GM23338 (cell line): ENCODE measurements around the gene CENPP. TPM values are rescaled to one million over a fixed set of nuclear protein-coding genes. Genes with fewer than 3 reads are reported as not detected.
"Not testable (repeated sequence)": the region's sequence is repeated elsewhere in the genome, so short reads cannot be mapped to it uniquely, and the experiment has no call there.

ENCODE experiments used
- ATAC-seq: fragments of 200-7000 bp; cut with Tn5 transposase; 3 replicates; pipeline ENCODE4 v1.9.1; 2020
- DNase-seq: peaks from one replicate; pipeline ENCODE4 v3.0.0-alpha.2; 2015; ENCODE audit warnings: low spot score
- H2AFZ ChIP-seq: fragments of 200-600 bp; sonication (generic); 2 replicates; pipeline ENCODE4 v1.8.0; 2016; ENCODE audit warnings: antibody characterized with exemption, mild to moderate bottlenecking, moderate library complexity
- H3F3A ChIP-seq: fragments of 200-600 bp; sonication (generic); replicated peaks from 2 replicates; pipeline ENCODE4 v1.8.0; 2017; ENCODE audit warnings: antibody characterized with exemption, mixed run types, low read depth
- H3K27ac ChIP-seq: fragments of 200-600 bp; sonication (generic); 2 replicates; pipeline ENCODE4 v1.6.1; 2016; ENCODE audit warnings: low read depth
- H3K27me3 ChIP-seq: fragments of 200-600 bp; sonication (generic); 2 replicates; pipeline ENCODE4 v1.8.0; 2016; ENCODE audit warnings: mild to moderate bottlenecking, mixed run types, moderate library complexity; ENCODE audit not compliant: insufficient read depth
- H3K36me3 ChIP-seq: fragments of 200-600 bp; sonication (generic); 2 replicates; pipeline ENCODE4 v1.8.0; 2016; ENCODE audit warnings: mild to moderate bottlenecking; ENCODE audit not compliant: insufficient read depth
- H3K4me1 ChIP-seq: fragments of 200-600 bp; sonication (generic); 2 replicates; pipeline ENCODE4 v1.8.0; 2016; ENCODE audit warnings: mild to moderate bottlenecking, moderate library complexity; ENCODE audit not compliant: insufficient read depth
- H3K4me2 ChIP-seq: fragments of 200-600 bp; sonication (generic); 2 replicates; pipeline ENCODE4 v1.7.1; 2017; ENCODE audit warnings: mixed run types
- H3K4me3 ChIP-seq: fragments of 200-600 bp; sonication (generic); 2 replicates; pipeline ENCODE4 v1.6.1; 2016; ENCODE audit warnings: mixed run types
- H3K79me2 ChIP-seq: fragments of 200-600 bp; sonication (generic); replicated peaks from 2 replicates; pipeline ENCODE4 v1.8.0; 2017; ENCODE audit warnings: mild to moderate bottlenecking; ENCODE audit not compliant: insufficient read depth
- H3K9me2 ChIP-seq: fragments of 200-600 bp; sonication (generic); 2 replicates; pipeline ENCODE4 v1.8.0; 2017; ENCODE audit not compliant: insufficient read depth
- H4K20me1 ChIP-seq: fragments of 200-600 bp; sonication (generic); replicated peaks from 2 replicates; pipeline ENCODE4 v1.8.0; 2017; ENCODE audit warnings: mild to moderate bottlenecking; ENCODE audit not compliant: insufficient read depth
- H3K27ac Mint-ChIP-seq: 2 replicates; pipeline ENCODE4 v1.8.0; 2020; ENCODE audit warnings: inconsistent platforms, mild to moderate bottlenecking, moderate library complexity, mixed read lengths
- H3K27me3 Mint-ChIP-seq: 3 replicates; pipeline ENCODE4 v1.8.0; 2022; ENCODE audit warnings: low read depth, mild to moderate bottlenecking, moderate library complexity, mixed read lengths, inconsistent platforms; ENCODE audit not compliant: insufficient read depth, poor library complexity
- H3K36me3 Mint-ChIP-seq: 3 replicates; pipeline ENCODE4 v1.8.0; 2021; ENCODE audit warnings: low read depth, mild to moderate bottlenecking, inconsistent platforms, moderate library complexity, mixed read lengths
- H3K4me1 Mint-ChIP-seq: 3 replicates; pipeline ENCODE4 v1.8.0; 2020; ENCODE audit warnings: mild to moderate bottlenecking, inconsistent platforms, mixed read lengths
- H3K4me3 Mint-ChIP-seq: 3 replicates; pipeline ENCODE4 v1.8.0; 2021; ENCODE audit warnings: moderate library complexity, mild to moderate bottlenecking, inconsistent platforms, mixed read lengths
- H3K9me3 Mint-ChIP-seq: 3 replicates; pipeline ENCODE4 v1.8.0; 2020; ENCODE audit warnings: moderate library complexity, mild to moderate bottlenecking, inconsistent platforms, mixed read lengths
- CREB1 ChIP-seq: fragments of 250-450 bp; sonication (Bioruptor Pico); IDR thresholded peaks from 2 replicates; pipeline ENCODE4 v1.5.0; 2020; ENCODE audit warnings: low read depth, mild to moderate bottlenecking, moderate library complexity
- EZH2phosphoT487 ChIP-seq: fragments of 200-600 bp; sonication (generic); IDR thresholded peaks from one replicate; pipeline ENCODE4 v1.8.1; 2018; ENCODE audit warnings: antibody characterized with exemption; ENCODE audit not compliant: unreplicated experiment
- NANOG ChIP-seq: IDR thresholded peaks from 2 replicates; pipeline ENCODE4 v1.6.1; 2016; ENCODE audit warnings: antibody characterized with exemption, borderline replicate concordance
- POLR2AphosphoS5 ChIP-seq: IDR thresholded peaks from 2 replicates; pipeline ENCODE4 v1.6.1; 2016; ENCODE audit warnings: antibody characterized with exemption, low read depth
- STAT1 ChIP-seq: IDR thresholded peaks from one replicate; pipeline ENCODE4 v1.6.1; 2016; ENCODE audit warnings: antibody characterized with exemption; ENCODE audit not compliant: unreplicated experiment
- ZNF114 ChIP-seq: fragments of 250-450 bp; sonication (Bioruptor Pico); IDR thresholded peaks from 2 replicates; pipeline ENCODE4 v1.5.0; 2020; ENCODE audit warnings: mild to moderate bottlenecking, moderate library complexity
- ZNF331 ChIP-seq: fragments of 250-450 bp; sonication (Bioruptor Pico); IDR thresholded peaks from 2 replicates; pipeline ENCODE4 v1.5.0; 2020; ENCODE audit warnings: low read depth, mild to moderate bottlenecking, moderate library complexity
- polyA plus RNA-seq: library from polyadenylated mRNA; unstranded; fragments of >200 nt; fragmentation: Nextera tagmentation; extraction: Ambion mirVana; gene quantifications from 2 replicates; pipeline ENCODE4 v1.2.1, GENCODE V29; 2016
- total RNA-seq: library from RNA; depleted of rRNA; stranded (reverse); fragments of >200 nt; shearing (Covaris generic); gene quantifications from 2 replicates; pipeline ENCODE4 v1.2.3, GENCODE V29; 2014
- TF ChIP-seq, protein P1 (sequence below): fragments of 250-450 bp; sonication (Bioruptor Pico); IDR thresholded peaks from 2 replicates; pipeline ENCODE4 v1.5.0; 2020; ENCODE audit warnings: mild to moderate bottlenecking, moderate library complexity
- TF ChIP-seq, protein P2 (sequence below): IDR thresholded peaks from one replicate; pipeline ENCODE4 v1.6.1; 2018; ENCODE audit warnings: antibody characterized with exemption; ENCODE audit not compliant: unreplicated experiment
- TF ChIP-seq, protein P3 (sequence below): IDR thresholded peaks from 2 replicates; pipeline ENCODE4 v1.6.1; 2016; ENCODE audit warnings: antibody characterized with exemption
- TF ChIP-seq, protein P4 (sequence below), 2 experiments: fragments of 200-600 bp in 1 of 2; sonication (generic) in 1 of 2; conservative IDR thresholded peaks; 2 replicates each; pipeline versions ENCODE4 v1.5.1 to v1.6.1; 2016 to 2017; ENCODE audit warnings: antibody characterized with exemption in 2 of 2, low read depth in 2 of 2, mild to moderate bottlenecking in 2 of 2, moderate library complexity in 1 of 2

CENPP gene
- total and polyA plus RNA-seq, 2 experiments from 2014 or later, result 11.0 to 12.6 TPM

DNA sequence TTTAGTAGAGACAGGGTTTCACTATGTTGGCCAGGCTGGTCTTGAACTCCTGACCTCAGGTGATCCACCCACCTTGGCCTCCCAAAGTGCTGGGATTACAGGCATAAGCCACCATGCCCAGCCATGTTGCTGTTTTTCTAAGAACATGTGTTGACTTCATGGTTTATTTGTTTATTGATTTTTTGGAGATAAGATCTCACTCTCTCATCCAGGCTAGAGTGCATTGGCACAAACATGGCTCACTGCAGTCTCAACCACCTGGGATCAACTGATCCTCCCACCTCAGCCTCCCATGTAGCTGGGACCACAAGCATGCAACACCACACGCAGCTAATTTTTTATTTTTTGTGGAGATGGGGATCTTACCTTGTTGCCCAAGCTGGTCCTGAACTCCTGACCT lies 269.3 kb downstream of the CENPP start:
- H3K4me3 Mint-ChIP-seq, H3K36me3 Mint-ChIP-seq, H3K27me3 Mint-ChIP-seq, H3K36me3 ChIP-seq, H3K27ac ChIP-seq, H3K79me2 ChIP-seq, H4K20me1 ChIP-seq, H3K27me3 ChIP-seq, H3K4me1 Mint-ChIP-seq, ATAC-seq, H3K4me2 ChIP-seq, H3F3A ChIP-seq, H3K27ac Mint-ChIP-seq, H3K4me1 ChIP-seq, H3K4me3 ChIP-seq, H3K9me3 Mint-ChIP-seq, DNase-seq, H2AFZ ChIP-seq, H3K9me2 ChIP-seq: not testable (repeated sequence)

DNA sequence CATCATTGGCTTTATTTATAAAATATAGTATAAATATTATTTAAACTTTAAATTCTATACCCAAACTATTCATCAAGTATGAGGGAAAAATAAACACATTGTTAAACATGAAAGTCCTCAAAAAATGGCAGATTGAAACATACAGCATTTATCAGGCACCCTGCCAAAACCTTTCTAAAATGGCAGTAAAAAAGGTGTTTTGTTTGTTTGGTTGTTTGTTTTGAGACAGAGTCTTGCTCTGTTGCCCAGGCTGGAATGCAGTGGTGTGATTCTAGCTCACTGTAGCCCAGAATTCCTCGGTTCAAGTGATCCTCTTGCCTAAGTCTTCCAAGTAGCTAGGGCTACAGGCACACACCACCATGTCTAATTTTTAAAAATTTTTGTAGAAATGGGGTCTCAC lies 270.2 kb downstream of the CENPP start:
- H3K27ac Mint-ChIP-seq, result no peak overlapping the region
- H4K20me1 ChIP-seq, result no peaks in the 10 kb centered on the region
- TF ChIP-seq ZNF331 (CRISPR knock-in tag) (no peak), STAT1 (no peak), ZNF114 (CRISPR knock-in tag) (no peak), CREB1 (no peak), EZH2phosphoT487 (no peak), NANOG (no peak), POLR2AphosphoS5 (no peak)
- TF ChIP-seq, protein P1, sequence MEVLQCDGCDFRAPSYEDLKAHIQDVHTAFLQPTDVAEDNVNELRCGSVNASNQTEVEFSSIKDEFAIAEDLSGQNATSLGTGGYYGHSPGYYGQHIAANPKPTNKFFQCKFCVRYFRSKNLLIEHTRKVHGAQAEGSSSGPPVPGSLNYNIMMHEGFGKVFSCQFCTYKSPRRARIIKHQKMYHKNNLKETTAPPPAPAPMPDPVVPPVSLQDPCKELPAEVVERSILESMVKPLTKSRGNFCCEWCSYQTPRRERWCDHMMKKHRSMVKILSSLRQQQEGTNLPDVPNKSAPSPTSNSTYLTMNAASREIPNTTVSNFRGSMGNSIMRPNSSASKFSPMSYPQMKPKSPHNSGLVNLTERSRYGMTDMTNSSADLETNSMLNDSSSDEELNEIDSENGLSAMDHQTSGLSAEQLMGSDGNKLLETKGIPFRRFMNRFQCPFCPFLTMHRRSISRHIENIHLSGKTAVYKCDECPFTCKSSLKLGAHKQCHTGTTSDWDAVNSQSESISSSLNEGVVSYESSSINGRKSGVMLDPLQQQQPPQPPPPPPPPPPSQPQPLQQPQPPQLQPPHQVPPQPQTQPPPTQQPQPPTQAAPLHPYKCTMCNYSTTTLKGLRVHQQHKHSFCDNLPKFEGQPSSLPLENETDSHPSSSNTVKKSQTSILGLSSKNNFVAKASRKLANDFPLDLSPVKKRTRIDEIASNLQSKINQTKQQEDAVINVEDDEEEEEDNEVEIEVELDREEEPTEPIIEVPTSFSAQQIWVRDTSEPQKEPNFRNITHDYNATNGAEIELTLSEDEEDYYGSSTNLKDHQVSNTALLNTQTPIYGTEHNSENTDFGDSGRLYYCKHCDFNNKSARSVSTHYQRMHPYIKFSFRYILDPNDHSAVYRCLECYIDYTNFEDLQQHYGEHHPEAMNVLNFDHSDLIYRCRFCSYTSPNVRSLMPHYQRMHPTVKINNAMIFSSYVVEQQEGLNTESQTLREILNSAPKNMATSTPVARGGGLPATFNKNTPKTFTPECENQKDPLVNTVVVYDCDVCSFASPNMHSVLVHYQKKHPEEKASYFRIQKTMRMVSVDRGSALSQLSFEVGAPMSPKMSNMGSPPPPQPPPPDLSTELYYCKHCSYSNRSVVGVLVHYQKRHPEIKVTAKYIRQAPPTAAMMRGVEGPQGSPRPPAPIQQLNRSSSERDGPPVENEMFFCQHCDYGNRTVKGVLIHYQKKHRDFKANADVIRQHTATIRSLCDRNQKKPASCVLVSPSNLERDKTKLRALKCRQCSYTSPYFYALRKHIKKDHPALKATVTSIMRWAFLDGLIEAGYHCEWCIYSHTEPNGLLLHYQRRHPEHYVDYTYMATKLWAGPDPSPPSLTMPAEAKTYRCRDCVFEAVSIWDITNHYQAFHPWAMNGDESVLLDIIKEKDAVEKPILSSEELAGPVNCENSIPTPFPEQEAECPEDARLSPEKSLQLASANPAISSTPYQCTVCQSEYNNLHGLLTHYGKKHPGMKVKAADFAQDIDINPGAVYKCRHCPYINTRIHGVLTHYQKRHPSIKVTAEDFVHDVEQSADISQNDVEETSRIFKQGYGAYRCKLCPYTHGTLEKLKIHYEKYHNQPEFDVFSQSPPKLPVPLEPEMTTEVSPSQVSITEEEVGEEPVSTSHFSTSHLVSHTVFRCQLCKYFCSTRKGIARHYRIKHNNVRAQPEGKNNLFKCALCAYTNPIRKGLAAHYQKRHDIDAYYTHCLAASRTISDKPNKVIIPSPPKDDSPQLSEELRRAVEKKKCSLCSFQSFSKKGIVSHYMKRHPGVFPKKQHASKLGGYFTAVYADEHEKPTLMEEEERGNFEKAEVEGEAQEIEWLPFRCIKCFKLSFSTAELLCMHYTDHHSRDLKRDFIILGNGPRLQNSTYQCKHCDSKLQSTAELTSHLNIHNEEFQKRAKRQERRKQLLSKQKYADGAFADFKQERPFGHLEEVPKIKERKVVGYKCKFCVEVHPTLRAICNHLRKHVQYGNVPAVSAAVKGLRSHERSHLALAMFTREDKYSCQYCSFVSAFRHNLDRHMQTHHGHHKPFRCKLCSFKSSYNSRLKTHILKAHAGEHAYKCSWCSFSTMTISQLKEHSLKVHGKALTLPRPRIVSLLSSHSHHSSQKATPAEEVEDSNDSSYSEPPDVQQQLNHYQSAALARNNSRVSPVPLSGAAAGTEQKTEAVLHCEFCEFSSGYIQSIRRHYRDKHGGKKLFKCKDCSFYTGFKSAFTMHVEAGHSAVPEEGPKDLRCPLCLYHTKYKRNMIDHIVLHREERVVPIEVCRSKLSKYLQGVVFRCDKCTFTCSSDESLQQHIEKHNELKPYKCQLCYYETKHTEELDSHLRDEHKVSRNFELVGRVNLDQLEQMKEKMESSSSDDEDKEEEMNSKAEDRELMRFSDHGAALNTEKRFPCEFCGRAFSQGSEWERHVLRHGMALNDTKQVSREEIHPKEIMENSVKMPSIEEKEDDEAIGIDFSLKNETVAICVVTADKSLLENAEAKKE (CRISPR knock-in tag), result no peak
- TF ChIP-seq, protein P2, sequence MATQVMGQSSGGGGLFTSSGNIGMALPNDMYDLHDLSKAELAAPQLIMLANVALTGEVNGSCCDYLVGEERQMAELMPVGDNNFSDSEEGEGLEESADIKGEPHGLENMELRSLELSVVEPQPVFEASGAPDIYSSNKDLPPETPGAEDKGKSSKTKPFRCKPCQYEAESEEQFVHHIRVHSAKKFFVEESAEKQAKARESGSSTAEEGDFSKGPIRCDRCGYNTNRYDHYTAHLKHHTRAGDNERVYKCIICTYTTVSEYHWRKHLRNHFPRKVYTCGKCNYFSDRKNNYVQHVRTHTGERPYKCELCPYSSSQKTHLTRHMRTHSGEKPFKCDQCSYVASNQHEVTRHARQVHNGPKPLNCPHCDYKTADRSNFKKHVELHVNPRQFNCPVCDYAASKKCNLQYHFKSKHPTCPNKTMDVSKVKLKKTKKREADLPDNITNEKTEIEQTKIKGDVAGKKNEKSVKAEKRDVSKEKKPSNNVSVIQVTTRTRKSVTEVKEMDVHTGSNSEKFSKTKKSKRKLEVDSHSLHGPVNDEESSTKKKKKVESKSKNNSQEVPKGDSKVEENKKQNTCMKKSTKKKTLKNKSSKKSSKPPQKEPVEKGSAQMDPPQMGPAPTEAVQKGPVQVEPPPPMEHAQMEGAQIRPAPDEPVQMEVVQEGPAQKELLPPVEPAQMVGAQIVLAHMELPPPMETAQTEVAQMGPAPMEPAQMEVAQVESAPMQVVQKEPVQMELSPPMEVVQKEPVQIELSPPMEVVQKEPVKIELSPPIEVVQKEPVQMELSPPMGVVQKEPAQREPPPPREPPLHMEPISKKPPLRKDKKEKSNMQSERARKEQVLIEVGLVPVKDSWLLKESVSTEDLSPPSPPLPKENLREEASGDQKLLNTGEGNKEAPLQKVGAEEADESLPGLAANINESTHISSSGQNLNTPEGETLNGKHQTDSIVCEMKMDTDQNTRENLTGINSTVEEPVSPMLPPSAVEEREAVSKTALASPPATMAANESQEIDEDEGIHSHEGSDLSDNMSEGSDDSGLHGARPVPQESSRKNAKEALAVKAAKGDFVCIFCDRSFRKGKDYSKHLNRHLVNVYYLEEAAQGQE, result no peak
- TF ChIP-seq, protein P3, sequence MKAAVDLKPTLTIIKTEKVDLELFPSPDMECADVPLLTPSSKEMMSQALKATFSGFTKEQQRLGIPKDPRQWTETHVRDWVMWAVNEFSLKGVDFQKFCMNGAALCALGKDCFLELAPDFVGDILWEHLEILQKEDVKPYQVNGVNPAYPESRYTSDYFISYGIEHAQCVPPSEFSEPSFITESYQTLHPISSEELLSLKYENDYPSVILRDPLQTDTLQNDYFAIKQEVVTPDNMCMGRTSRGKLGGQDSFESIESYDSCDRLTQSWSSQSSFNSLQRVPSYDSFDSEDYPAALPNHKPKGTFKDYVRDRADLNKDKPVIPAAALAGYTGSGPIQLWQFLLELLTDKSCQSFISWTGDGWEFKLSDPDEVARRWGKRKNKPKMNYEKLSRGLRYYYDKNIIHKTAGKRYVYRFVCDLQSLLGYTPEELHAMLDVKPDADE, result no peak
- TF ChIP-seq, protein P4, sequence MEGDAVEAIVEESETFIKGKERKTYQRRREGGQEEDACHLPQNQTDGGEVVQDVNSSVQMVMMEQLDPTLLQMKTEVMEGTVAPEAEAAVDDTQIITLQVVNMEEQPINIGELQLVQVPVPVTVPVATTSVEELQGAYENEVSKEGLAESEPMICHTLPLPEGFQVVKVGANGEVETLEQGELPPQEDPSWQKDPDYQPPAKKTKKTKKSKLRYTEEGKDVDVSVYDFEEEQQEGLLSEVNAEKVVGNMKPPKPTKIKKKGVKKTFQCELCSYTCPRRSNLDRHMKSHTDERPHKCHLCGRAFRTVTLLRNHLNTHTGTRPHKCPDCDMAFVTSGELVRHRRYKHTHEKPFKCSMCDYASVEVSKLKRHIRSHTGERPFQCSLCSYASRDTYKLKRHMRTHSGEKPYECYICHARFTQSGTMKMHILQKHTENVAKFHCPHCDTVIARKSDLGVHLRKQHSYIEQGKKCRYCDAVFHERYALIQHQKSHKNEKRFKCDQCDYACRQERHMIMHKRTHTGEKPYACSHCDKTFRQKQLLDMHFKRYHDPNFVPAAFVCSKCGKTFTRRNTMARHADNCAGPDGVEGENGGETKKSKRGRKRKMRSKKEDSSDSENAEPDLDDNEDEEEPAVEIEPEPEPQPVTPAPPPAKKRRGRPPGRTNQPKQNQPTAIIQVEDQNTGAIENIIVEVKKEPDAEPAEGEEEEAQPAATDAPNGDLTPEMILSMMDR (conservative IDR thresholded peaks at IDR 0.05; ENCODE audit: low read depth in 2 of 2), result no peak

More for the DNA sequence above, 270.2 kb downstream of the CENPP start:
- no peaks in the 10 kb centered on the region for H3K27me3 ChIP-seq
- no peaks in the 10 kb centered on the region for H3K79me2 ChIP-seq
- Mint-ChIP-seq H3K4me1 (no peaks in the 10 kb centered on the region), H3K9me3 (no peaks in the 10 kb centered on the region), H3K27me3 (peaks cover 2% of the 10 kb centered on the region), H3K4me3 (no peak overlapping the region), H3K36me3 (no peaks in the 10 kb centered on the region)
- no peaks in the 10 kb centered on the region for H3K36me3 ChIP-seq
- H2AFZ ChIP-seq, result no peak overlapping the region
- H3F3A ChIP-seq, result no peaks in the 10 kb centered on the region
- H3K27ac ChIP-seq, result no peak overlapping the region
- no peaks in the 10 kb centered on the region for H3K4me1 ChIP-seq
- ATAC-seq, result no peak
- no peaks in the 10 kb centered on the region for H3K9me2 ChIP-seq
- no peak overlapping the region for H3K4me3 ChIP-seq
- H3K4me2 ChIP-seq, result no peak overlapping the region
- DNase-seq, result no peak
